Body of pancreas (tissue), 4 donors: ENCODE measurements around the gene WDR75.

Experiments
- POLR2A ChIP-seq, 3 donors: fragments of 450-650 bp; IDR thresholded peaks; one replicate each; pipeline ENCODE4 v1.6.1; 2016; ENCODE audit warnings: antibody characterized with exemption in 3 of 3, mild to moderate bottlenecking in 2 of 3
- TF ChIP-seq, protein P1 (sequence below), 7 experiments: fragments of 450-650 bp in 4 of 7; fragments of 200-600 bp in 3 of 7; sonication (generic) in 3 of 7; IDR thresholded peaks; one replicate each; pipeline ENCODE4 v1.5.1; 2016 to 2019; ENCODE audit warnings: antibody characterized with exemption in 7 of 7

- TF ChIP-seq POLR2A (IDR thresholded peaks at IDR 0.05): no peak
- TF ChIP-seq, protein P1, sequence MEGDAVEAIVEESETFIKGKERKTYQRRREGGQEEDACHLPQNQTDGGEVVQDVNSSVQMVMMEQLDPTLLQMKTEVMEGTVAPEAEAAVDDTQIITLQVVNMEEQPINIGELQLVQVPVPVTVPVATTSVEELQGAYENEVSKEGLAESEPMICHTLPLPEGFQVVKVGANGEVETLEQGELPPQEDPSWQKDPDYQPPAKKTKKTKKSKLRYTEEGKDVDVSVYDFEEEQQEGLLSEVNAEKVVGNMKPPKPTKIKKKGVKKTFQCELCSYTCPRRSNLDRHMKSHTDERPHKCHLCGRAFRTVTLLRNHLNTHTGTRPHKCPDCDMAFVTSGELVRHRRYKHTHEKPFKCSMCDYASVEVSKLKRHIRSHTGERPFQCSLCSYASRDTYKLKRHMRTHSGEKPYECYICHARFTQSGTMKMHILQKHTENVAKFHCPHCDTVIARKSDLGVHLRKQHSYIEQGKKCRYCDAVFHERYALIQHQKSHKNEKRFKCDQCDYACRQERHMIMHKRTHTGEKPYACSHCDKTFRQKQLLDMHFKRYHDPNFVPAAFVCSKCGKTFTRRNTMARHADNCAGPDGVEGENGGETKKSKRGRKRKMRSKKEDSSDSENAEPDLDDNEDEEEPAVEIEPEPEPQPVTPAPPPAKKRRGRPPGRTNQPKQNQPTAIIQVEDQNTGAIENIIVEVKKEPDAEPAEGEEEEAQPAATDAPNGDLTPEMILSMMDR (IDR thresholded peaks at IDR 0.05): no peak
These were observed 36.5 kb downstream of the WDR75 start for GRCh38 chr2:189477756-189478155.
